Ascending aorta (tissue), 1 donor: ENCODE results near the gene SNAPC3. TPM values are rescaled to one million over a fixed set of nuclear protein-coding genes. Genes with fewer than 3 reads are reported as not detected.

ENCODE experiments used
- total RNA-seq: library from RNA; depleted of rRNA; stranded (reverse); fragments of >200 nt; gene quantifications from one replicate; pipeline ENCODE4 v1.1.0, GENCODE V29; 2016

Gene SNAPC3
- total RNA-seq, 1 donor from 2014 or later: 8.8 TPM

Other genes starting within 250 kb of the SNAPC3 start
- 2.7 TPM for gene TTC39B, start 115.7 kb upstream of the SNAPC3 start, total RNA-seq
- gene PSIP1, start 88.1 kb downstream of the SNAPC3 start, total RNA-seq: 115 TPM
- 1.7 TPM for gene CCDC171, start 130.2 kb downstream of the SNAPC3 start, total RNA-seq